WTC11 (cell line): ENCODE measurements around the gene BCL11B. TPM values are rescaled to one million over a fixed set of nuclear protein-coding genes. Genes with fewer than 3 reads are reported as not detected.
A peak's percentile ranks its signal among the peaks of the same experiment; 100 is the strongest.

Experiments used
- ATAC-seq: fragments of 200-7000 bp; cut with Tn5 transposase; 2 replicates; pipeline ENCODE4 v1.10.0; 2021; ENCODE audit warnings: mild to moderate bottlenecking, moderate library complexity
- CTCF ChIA-PET: fragments of 300-600 bp; sonication (Branson Sonifier 250); formaldehyde crosslinking; loops from one replicate; lab custom pipeline; 2021; ENCODE audit warnings: antibody characterized with exemption; lab: Charles Lee
- POLR2A ChIA-PET: fragments of 350-600 bp; sonication (Branson Sonifier 250); formaldehyde crosslinking; loops from one replicate; lab custom pipeline; 2021; ENCODE audit warnings: antibody characterized with exemption; lab: Charles Lee
- DNase-seq: peaks from one replicate; pipeline ENCODE4 v3.0.0; 2021; ENCODE audit warnings: low spot score
- H3K27ac Mint-ChIP-seq: 2 replicates; pipeline ENCODE4 v1.8.0; 2021; ENCODE audit warnings: mixed read lengths
- H3K27me3 Mint-ChIP-seq: 2 replicates; pipeline ENCODE4 v1.8.0; 2021; ENCODE audit warnings: low read depth, mild to moderate bottlenecking, moderate library complexity, mixed read lengths
- H3K36me3 Mint-ChIP-seq: 2 replicates; pipeline ENCODE4 v1.8.0; 2021; ENCODE audit warnings: mixed read lengths
- H3K4me1 Mint-ChIP-seq: 2 replicates; pipeline ENCODE4 v1.8.0; 2022; ENCODE audit warnings: mixed read lengths
- H3K4me3 Mint-ChIP-seq: 2 replicates; pipeline ENCODE4 v1.8.0; 2021; ENCODE audit warnings: mild to moderate bottlenecking, moderate library complexity, mixed read lengths
- H3K9me3 Mint-ChIP-seq: 2 replicates; pipeline ENCODE4 v1.8.0; 2021; ENCODE audit warnings: mixed read lengths
- AR ChIP-seq: fragments of 250-450 bp; sonication (Bioruptor Pico); IDR thresholded peaks from 2 replicates; pipeline ENCODE4 v1.9.0; 2021; ENCODE audit warnings: mild to moderate bottlenecking
- CDX4 ChIP-seq: fragments of 250-450 bp; sonication (Bioruptor Pico); IDR thresholded peaks from 2 replicates; pipeline ENCODE4 v1.9.0; 2021; ENCODE audit warnings: moderate library complexity, mild to moderate bottlenecking, inconsistent platforms, borderline replicate concordance
- EMX1 ChIP-seq: fragments of 250-450 bp; sonication (Bioruptor Pico); IDR thresholded peaks from 2 replicates; pipeline ENCODE4 v1.8.0; 2021; ENCODE audit warnings: mild to moderate bottlenecking
- ETV6 ChIP-seq: sonication (generic); formaldehyde crosslinking; IDR thresholded peaks from 2 replicates; pipeline ENCODE4 v1.8.1; 2022; ENCODE audit warnings: mild to moderate bottlenecking, missing genetic modification reagents
- IRF1 ChIP-seq: sonication (generic); formaldehyde crosslinking; IDR thresholded peaks from 2 replicates; pipeline ENCODE4 v1.8.0; 2023; ENCODE audit warnings: missing genetic modification reagents
- JAZF1 ChIP-seq: fragments of 250-450 bp; sonication (Bioruptor Pico); IDR thresholded peaks from 2 replicates; pipeline ENCODE4 v1.9.0; 2021; ENCODE audit warnings: moderate library complexity, mild to moderate bottlenecking, inconsistent platforms
- MAX ChIP-seq: sonication (generic); formaldehyde crosslinking; IDR thresholded peaks from 2 replicates; pipeline ENCODE4 v1.8.0; 2022; ENCODE audit warnings: mild to moderate bottlenecking, missing genetic modification reagents
- MYBL2 ChIP-seq: sonication (generic); formaldehyde crosslinking; IDR thresholded peaks from 2 replicates; pipeline ENCODE4 v1.8.1; 2023; ENCODE audit warnings: mild to moderate bottlenecking, moderate library complexity, missing genetic modification reagents
- NFATC4 ChIP-seq: fragments of 250-450 bp; sonication (Bioruptor Pico); IDR thresholded peaks from 2 replicates; pipeline ENCODE4 v1.9.0; 2021; ENCODE audit warnings: mild to moderate bottlenecking
- NFE2L1 ChIP-seq: sonication (generic); formaldehyde crosslinking; IDR thresholded peaks from 2 replicates; pipeline ENCODE4 v1.8.1; 2023; ENCODE audit warnings: missing genetic modification reagents
- PREB ChIP-seq: sonication (generic); formaldehyde crosslinking; IDR thresholded peaks from 2 replicates; pipeline ENCODE4 v1.8.1; 2022; ENCODE audit warnings: mild to moderate bottlenecking, missing genetic modification reagents, moderate library complexity, borderline replicate concordance
- PRRX2 ChIP-seq: fragments of 250-450 bp; sonication (Bioruptor Pico); IDR thresholded peaks from 2 replicates; pipeline ENCODE4 v1.8.0; 2021; ENCODE audit warnings: mild to moderate bottlenecking
- SOX15 ChIP-seq: fragments of 250-450 bp; sonication (Bioruptor Pico); IDR thresholded peaks from 2 replicates; pipeline ENCODE4 v1.9.0; 2021; ENCODE audit warnings: mild to moderate bottlenecking
- SP1 ChIP-seq: sonication (generic); formaldehyde crosslinking; conservative IDR thresholded peaks from 2 replicates; pipeline ENCODE4 v1.8.1; 2022; ENCODE audit warnings: missing genetic modification reagents
- STAT6 ChIP-seq: sonication (generic); formaldehyde crosslinking; conservative IDR thresholded peaks from 2 replicates; pipeline ENCODE4 v1.8.1; 2023; ENCODE audit warnings: mild to moderate bottlenecking, low read depth, missing genetic modification reagents, moderate library complexity
- USF1 ChIP-seq: sonication (generic); formaldehyde crosslinking; IDR thresholded peaks from 2 replicates; pipeline ENCODE4 v1.8.0; 2022; ENCODE audit warnings: mild to moderate bottlenecking, missing genetic modification reagents
- ZBTB43 ChIP-seq: sonication (generic); formaldehyde crosslinking; IDR thresholded peaks from 2 replicates; pipeline ENCODE4 v1.8.1; 2023; ENCODE audit warnings: mild to moderate bottlenecking, missing genetic modification reagents
- ZNF121 ChIP-seq: sonication (generic); formaldehyde crosslinking; IDR thresholded peaks from 2 replicates; pipeline ENCODE4 v1.8.0; 2023; ENCODE audit warnings: missing genetic modification reagents
- ZNF317 ChIP-seq: sonication (generic); formaldehyde crosslinking; IDR thresholded peaks from 2 replicates; pipeline ENCODE4 v1.8.1; 2023; ENCODE audit warnings: low read depth, mild to moderate bottlenecking, moderate library complexity, missing genetic modification reagents, borderline replicate concordance
- ZNF416 ChIP-seq: fragments of 250-450 bp; sonication (Bioruptor Pico); IDR thresholded peaks from 2 replicates; pipeline ENCODE4 v1.9.0; 2021; ENCODE audit warnings: mild to moderate bottlenecking, inconsistent platforms
- ZNF671 ChIP-seq: fragments of 250-450 bp; sonication (Bioruptor Pico); IDR thresholded peaks from 2 replicates; pipeline ENCODE4 v1.8.0; 2021; ENCODE audit warnings: mild to moderate bottlenecking
- total RNA-seq: library from RNA; stranded (reverse); gene quantifications from 3 replicates; pipeline ENCODE4 v1.2.3, GENCODE V29; 2021

BCL11B gene
- total RNA-seq, 1 experiment from 2014 or later, result 9.1 TPM

GRCh38 chr14:99318091-99318958, 46.3 kb upstream of the BCL11B start:
- H3K4me1 Mint-ChIP-seq, result peaks cover 31% of the 10 kb centered on the region
- DNase-seq (no peak), ATAC-seq (peak; percentile 50)
- H3K9me3 Mint-ChIP-seq, result no peaks in the 10 kb centered on the region
- H3K4me3 Mint-ChIP-seq, result no peak overlapping the region
- TF ChIP-seq MYBL2 (CRISPR knock-in tag) (no peak), ETV6 (CRISPR knock-in tag) (no peak), NFE2L1 (CRISPR knock-in tag) (no peak), JAZF1 (no peak), PREB (CRISPR knock-in tag) (no peak), ZBTB43 (CRISPR knock-in tag) (no peak), NFATC4 (CRISPR knock-in tag) (no peak)
- no peaks in the 10 kb centered on the region for H3K36me3 Mint-ChIP-seq
- H3K27ac Mint-ChIP-seq, result no peak overlapping the region
- CTCF ChIA-PET, result interaction anchor here (1.0 to 1.7 kb wide), 2 partner anchors 11 to 70 kb away, joined by 5 to 6 read pairs; no protein-coding TSS in a partner anchor
- POLR2A ChIA-PET, result no interaction called here
- no peaks in the 10 kb centered on the region for H3K27me3 Mint-ChIP-seq

- DNase-seq (no peak), ATAC-seq (no peak)
- Mint-ChIP-seq H3K36me3 (no peaks in the 10 kb centered on the region), H3K9me3 (no peaks in the 10 kb centered on the region), H3K27me3 (no peaks in the 10 kb centered on the region), H3K4me3 (no peak overlapping the region), H3K27ac (no peak overlapping the region), H3K4me1 (peaks cover 28% of the 10 kb centered on the region)
- ChIA-PET CTCF (interaction anchor here (1.0 kb wide), 1 partner anchor 71 kb away, joined by 5 read pairs; no protein-coding TSS in a partner anchor), POLR2A (no interaction called here)
- TF ChIP-seq IRF1 (CRISPR knock-in tag), result no peak
- TF ChIP-seq USF1 (CRISPR knock-in tag), result no peak
- TF ChIP-seq ZNF416, result no peak
- TF ChIP-seq JAZF1, result no peak
- no peak for TF ChIP-seq EMX1 (CRISPR knock-in tag)
- no peak for TF ChIP-seq AR
- no peak for TF ChIP-seq CDX4 (CRISPR knock-in tag)
- no peak for TF ChIP-seq SOX15 (CRISPR knock-in tag)
- TF ChIP-seq SP1 (CRISPR knock-in tag), result no peak
- TF ChIP-seq PRRX2 (CRISPR knock-in tag), result no peak
- no peak for TF ChIP-seq ZNF671
- TF ChIP-seq ZNF121 (CRISPR knock-in tag), result no peak
- no peak for TF ChIP-seq ZNF317 (CRISPR knock-in tag)
- TF ChIP-seq STAT6 (CRISPR knock-in tag), result no peak
- no peak for TF ChIP-seq MAX (CRISPR knock-in tag)
Measured at GRCh38 chr14:99317231-99318090, 45.5 kb upstream of the BCL11B start.
